Measurements from ENCODE around the gene CERS2. TPM values are rescaled to one million over a fixed set of nuclear protein-coding genes. Genes with fewer than 3 reads are reported as not detected.
A peak's percentile ranks its signal among the peaks of the same experiment; 100 is the strongest.

Gene CERS2
- total and polyA plus RNA-seq, 2 of the 13 experiments (the other 11 are each of a cell fraction or from before 2014, with no cell fraction given), result 269 to 298 TPM

GRCh38 chr1:150926097-150926741 is 48.4 kb downstream of the CERS2 start, which contains the start of gene SETDB1 (continued):
- TF ChIP-seq ZNF703 (CRISPR knock-in tag; IDR thresholded peaks at IDR 0.05; ENCODE audit: borderline replicate concordance) (no peak), ZNF883 (CRISPR knock-in tag; IDR thresholded peaks at IDR 0.05; ENCODE audit: not compliant biosample characterization) (no peak), ZNF644 (CRISPR knock-in tag; IDR thresholded peaks at IDR 0.05; ENCODE audit: low read depth) (no peak), ARID2 (CRISPR knock-in tag; IDR thresholded peaks at IDR 0.05; ENCODE audit: borderline replicate concordance) (no peak), ZNF20 (CRISPR knock-in tag; IDR thresholded peaks at IDR 0.05) (no peak), KLF13 (CRISPR knock-in tag; IDR thresholded peaks at IDR 0.05) (no peak), ZNF572 (CRISPR knock-in tag; IDR thresholded peaks at IDR 0.05) (peak; percentile 71; the same call in 1 of the 2 replicates), NFYB (CRISPR knock-in tag; IDR thresholded peaks at IDR 0.05) (no peak; the same call in 1 of the 2 replicates), KLF6 (CRISPR knock-in tag; IDR thresholded peaks at IDR 0.05) (peak; percentile 50; the same call in 1 of the 2 replicates), ARNT2 (CRISPR knock-in tag; IDR thresholded peaks at IDR 0.05; ENCODE audit: low read depth) (no peak), SNAPC4 (CRISPR knock-in tag; IDR thresholded peaks at IDR 0.05) (no peak), PRDM4 (CRISPR knock-in tag; IDR thresholded peaks at IDR 0.05; ENCODE audit: borderline replicate concordance) (no peak)
